Tibial nerve (tissue), 3 donors: ENCODE measurements around the gene CASP8AP2.

Experiments used
- CTCF ChIP-seq, 5 experiments: fragments of 200-600 bp in 3 of 5; fragments of 450-650 bp in 2 of 5; sonication (generic) in 3 of 5; IDR thresholded peaks; one replicate each; pipeline ENCODE4 v1.5.1; 2016 to 2019; ENCODE audit warnings: antibody characterized with exemption in 5 of 5, mild to moderate bottlenecking in 3 of 5, moderate library complexity in 2 of 5
- POLR2A ChIP-seq, 2 donors: fragments of 450-650 bp; IDR thresholded peaks; one replicate each; pipeline ENCODE4 v1.6.1; 2017; ENCODE audit warnings: antibody characterized with exemption in 2 of 2, mild to moderate bottlenecking in 2 of 2, moderate library complexity in 2 of 2

- TF ChIP-seq CTCF (IDR thresholded peaks at IDR 0.05) (no peak), POLR2A (IDR thresholded peaks at IDR 0.05) (no peak)
Observed at GRCh38 chr6:89793586-89793985, 36.1 kb upstream of the CASP8AP2 start.
